Kidney (tissue), 14 donors: Measurements from ENCODE around the gene GMPPA. TPM values are rescaled to one million over a fixed set of nuclear protein-coding genes. Genes with fewer than 3 reads are reported as not detected.

Experiments
- DNase-seq, 5 donors: peaks; one replicate each; pipeline ENCODE4 v3.0.0-alpha.2; 2013 to 2020
- FAIRE-seq: peaks from 2 replicates; lab custom pipeline; 2012; peaks lifted over from hg19 to GRCh38; lab: Jason Lieb, UNC
- H3K27ac ChIP-seq, 2 donors: one replicate each; pipeline ENCODE4 v1.7.0; 2013; ENCODE audit warnings: low read depth in 2 of 2, low read length in 2 of 2, inconsistent platforms in 1 of 2
- H3K27me3 ChIP-seq: one replicate; pipeline ENCODE4 v1.7.1; 2013; ENCODE audit warnings: low read length, inconsistent platforms; ENCODE audit not compliant: control insufficient read depth, insufficient read depth
- H3K36me3 ChIP-seq, 3 donors: one replicate each; pipeline versions ENCODE4 v1.7.0 to v1.7.1; 2013; ENCODE audit warnings: low read length in 3 of 3, control low read depth in 1 of 3, inconsistent platforms in 1 of 3; ENCODE audit not compliant: insufficient read depth in 3 of 3, control insufficient read depth in 2 of 3
- H3K4me1 ChIP-seq, 3 donors: one replicate each; pipeline versions ENCODE4 v1.7.0 to v1.7.1; 2013; ENCODE audit warnings: low read length in 3 of 3, inconsistent platforms in 1 of 3, low read depth in 1 of 3; ENCODE audit not compliant: control insufficient read depth in 2 of 3, insufficient read depth in 2 of 3
- H3K4me3 ChIP-seq, 3 donors: one replicate each; pipeline versions ENCODE4 v1.7.0 to v1.8.1; 2013; ENCODE audit warnings: low read length in 3 of 3, control low read depth in 1 of 3, inconsistent platforms in 1 of 3
- H3K9ac ChIP-seq, 3 donors: one replicate each; pipeline versions ENCODE4 v1.7.0 to v1.7.1; 2013; ENCODE audit warnings: low read length in 3 of 3, control low read depth in 1 of 3, inconsistent platforms in 1 of 3
- H3K9me3 ChIP-seq, 3 donors: one replicate each; pipeline versions ENCODE4 v1.7.0 to v1.7.1; 2013; ENCODE audit warnings: low read length in 3 of 3, control low read depth in 1 of 3, inconsistent platforms in 1 of 3; ENCODE audit not compliant: control insufficient read depth in 2 of 3, insufficient read depth in 1 of 3
- CTCF ChIP-seq: IDR thresholded peaks from 3 replicates; pipeline ENCODE4 v1.5.1; 2012; ENCODE audit warnings: mild to moderate bottlenecking, moderate library complexity, borderline replicate concordance; ENCODE audit not compliant: insufficient read depth; ENCODE audit errors: extremely low read depth
- intact Hi-C: fragments of 100-400 bp; cut with DNase I; formaldehyde crosslinking; loops from one replicate; pipeline ENCODE4 v1.11.1; 2022
- polyA plus RNA-seq: library from polyadenylated mRNA; stranded (reverse); fragments of 350-450 nt; fragmentation: Illumina TruSeq; extraction: RNeasy Lipid Tissue Mini Kit (QIAGEN cat#74804); gene quantifications from one replicate; pipeline ENCODE4 v1.2.3, GENCODE V29; 2014; ENCODE audit warnings: low read depth, low replicate concordance; ENCODE audit not compliant: insufficient read depth
- total RNA-seq: library from RNA; stranded (reverse); fragmentation: NEBNext Ultra II Directional; extraction: Animal tissue kit (Norgen Biotek cat#: 25700); gene quantifications from one replicate; pipeline ENCODE4 v1.2.1, GENCODE V29; 2021
- donor health status: control.
- donor health status: control.
- donor health status: control.
- donor health status: control.
- donor health status: control.
- donor health status: DM: yes; HTN: yes; CAD: no.
- donor health status: Normal renal cell carcinoma (clear cell type).

Gene GMPPA
- total and polyA plus RNA-seq, 2 donors from 2014 or later = 33.9 to 53.1 TPM

- Histone ChIP-seq H3K4me3 (no peak overlapping the region), H3K27me3 (peaks cover 7% of the 10 kb centered on the region), H3K27ac (no peak overlapping the region), H3K9ac (no peak overlapping the region), H3K4me1 (peaks cover 0 to 4% (median 0%) of the 10 kb centered on the region in 3 donors), H3K36me3 (no peaks in the 10 kb centered on the region), H3K9me3 (no peaks in the 10 kb centered on the region)
- no peak for TF ChIP-seq CTCF
- intact Hi-C loops = no loop called here
- no peak for FAIRE-seq
- DNase-seq = no peak
These were observed 9.9 kb upstream of the GMPPA start for GRCh38 chr2:219488844-219489194.

- no peak for TF ChIP-seq CTCF
- Histone ChIP-seq H3K36me3 (no peaks in the 10 kb centered on the region), H3K9ac (no peak overlapping the region), H3K27me3 (peaks cover 7% of the 10 kb centered on the region), H3K9me3 (no peaks in the 10 kb centered on the region), H3K27ac (no peak overlapping the region), H3K4me3 (no peak overlapping the region), H3K4me1 (peaks cover 0 to 2% (median 0%) of the 10 kb centered on the region in 3 donors)
- no peak for FAIRE-seq
- intact Hi-C loops = no loop called here
- no peak for DNase-seq
These were observed 9.4 kb upstream of the GMPPA start for GRCh38 chr2:219489315-219489714.

- H3K9ac ChIP-seq = no peak overlapping the region
- TF ChIP-seq CTCF = no peak
- no peak for FAIRE-seq
- no peak overlapping the region for H3K27ac ChIP-seq
- intact Hi-C loops = no loop called here
- no peaks in the 10 kb centered on the region for H3K9me3 ChIP-seq
- no peaks in the 10 kb centered on the region for H3K4me1 ChIP-seq
- H3K36me3 ChIP-seq = no peaks in the 10 kb centered on the region
- no peak for DNase-seq
- H3K27me3 ChIP-seq = peaks cover 7% of the 10 kb centered on the region
- H3K4me3 ChIP-seq = no peak overlapping the region
These were observed 8.5 kb upstream of the GMPPA start for GRCh38 chr2:219490186-219490585.

GRCh38 chr2:219490600-219491130 is 8.0 kb upstream of the GMPPA start:
- Histone ChIP-seq H3K4me1 (peaks cover 0 to 2% (median 0%) of the 10 kb centered on the region in 3 donors), H3K9me3 (no peaks in the 10 kb centered on the region), H3K9ac (no peak overlapping the region), H3K36me3 (no peaks in the 10 kb centered on the region), H3K27ac (no peak overlapping the region), H3K4me3 (no peak overlapping the region), H3K27me3 (peaks cover 2% of the 10 kb centered on the region)
- intact Hi-C loops = no loop called here
- no peak for TF ChIP-seq CTCF
- no peak for DNase-seq
- no peak for FAIRE-seq
